Astrocyte (in vitro differentiated cells and primary cell): ENCODE data around the gene MYO16.

Experiments used
- EZH2 ChIP-seq: IDR thresholded peaks from 2 replicates; pipeline ENCODE4 v1.6.1; 2012; ENCODE audit warnings: mild to moderate bottlenecking, low read length, inconsistent platforms; ENCODE audit not compliant: insufficient read depth
- TF ChIP-seq, protein P1 (sequence below): IDR thresholded peaks from 2 replicates; pipeline ENCODE4 v1.5.1; 2011; ENCODE audit warnings: low read depth, mild to moderate bottlenecking, inconsistent platforms, low read length, moderate library complexity; ENCODE audit not compliant: insufficient read depth

- TF ChIP-seq, protein P1, sequence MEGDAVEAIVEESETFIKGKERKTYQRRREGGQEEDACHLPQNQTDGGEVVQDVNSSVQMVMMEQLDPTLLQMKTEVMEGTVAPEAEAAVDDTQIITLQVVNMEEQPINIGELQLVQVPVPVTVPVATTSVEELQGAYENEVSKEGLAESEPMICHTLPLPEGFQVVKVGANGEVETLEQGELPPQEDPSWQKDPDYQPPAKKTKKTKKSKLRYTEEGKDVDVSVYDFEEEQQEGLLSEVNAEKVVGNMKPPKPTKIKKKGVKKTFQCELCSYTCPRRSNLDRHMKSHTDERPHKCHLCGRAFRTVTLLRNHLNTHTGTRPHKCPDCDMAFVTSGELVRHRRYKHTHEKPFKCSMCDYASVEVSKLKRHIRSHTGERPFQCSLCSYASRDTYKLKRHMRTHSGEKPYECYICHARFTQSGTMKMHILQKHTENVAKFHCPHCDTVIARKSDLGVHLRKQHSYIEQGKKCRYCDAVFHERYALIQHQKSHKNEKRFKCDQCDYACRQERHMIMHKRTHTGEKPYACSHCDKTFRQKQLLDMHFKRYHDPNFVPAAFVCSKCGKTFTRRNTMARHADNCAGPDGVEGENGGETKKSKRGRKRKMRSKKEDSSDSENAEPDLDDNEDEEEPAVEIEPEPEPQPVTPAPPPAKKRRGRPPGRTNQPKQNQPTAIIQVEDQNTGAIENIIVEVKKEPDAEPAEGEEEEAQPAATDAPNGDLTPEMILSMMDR, result no peak
- no peak for TF ChIP-seq EZH2
Observed at GRCh38 chr13:109096101-109096500, 466.7 kb downstream of the MYO16 start.
